HG02840 (cell line): ENCODE measurements around the gene GFM1.

ENCODE experiments used
- ATAC-seq: cut with Tn5 transposase; IDR thresholded peaks from one replicate; pipeline ENCODE4 v1.9.1; 2021; ENCODE audit warnings: mild to moderate bottlenecking, moderate library complexity, moderate number of reproducible peaks; ENCODE audit not compliant: unreplicated experiment, low FRiP score

GFM1 gene

GRCh38 chr3:158722108-158722507 lies 77.8 kb downstream of the GFM1 start:
- no peak for ATAC-seq

- no peak for ATAC-seq
These were observed 79.7 kb downstream of the GFM1 start for GRCh38 chr3:158723991-158724390.

GRCh38 chr3:158725348-158726011 lies 81.2 kb downstream of the GFM1 start:
- ATAC-seq = no peak

- ATAC-seq = peak; percentile 59
These were observed 83.1 kb downstream of the GFM1 start for GRCh38 chr3:158727206-158728060.

- ATAC-seq = no peak
These were observed 83.7 kb downstream of the GFM1 start for GRCh38 chr3:158728061-158728377.

DNA sequence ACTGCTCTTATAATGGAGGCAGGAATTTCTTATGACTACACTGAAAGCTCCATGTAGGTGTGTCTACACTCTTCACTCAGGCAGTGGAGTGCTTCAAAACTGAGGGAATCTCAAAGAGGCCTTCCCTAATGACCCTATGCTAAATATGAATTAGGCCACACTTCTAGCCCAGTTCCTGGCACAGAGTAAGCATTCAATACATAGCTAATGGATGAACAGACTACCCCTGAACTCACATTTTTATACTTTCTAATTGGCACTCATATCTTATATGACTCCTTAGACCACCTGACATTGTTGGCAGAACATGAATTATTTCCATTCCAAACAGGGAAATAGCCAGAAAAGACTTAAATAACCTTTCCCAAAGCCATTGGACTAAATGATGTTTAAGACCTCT lies 84.5 kb downstream of the GFM1 start:
- ATAC-seq = no peak

DNA sequence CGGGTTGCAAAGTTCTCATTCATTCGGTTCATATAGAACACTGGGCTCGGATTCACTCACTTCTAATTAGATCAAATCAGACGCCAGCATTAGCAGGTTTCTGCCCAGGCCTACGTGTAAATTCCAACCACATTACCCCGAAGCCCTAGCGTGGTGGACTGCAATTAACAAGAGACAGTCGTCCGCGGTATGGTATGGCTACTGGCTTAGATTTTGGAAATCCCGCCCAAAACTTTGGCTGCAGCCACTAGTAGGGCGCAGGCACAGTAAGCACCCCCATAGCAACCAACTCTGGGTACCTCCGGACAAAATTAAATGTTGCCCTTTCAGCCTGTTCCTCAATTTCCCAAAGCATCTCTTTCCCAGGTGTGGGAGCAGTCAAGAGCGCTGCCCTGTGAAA lies 87.2 kb downstream of the GFM1 start:
- ATAC-seq = no peak

DNA sequence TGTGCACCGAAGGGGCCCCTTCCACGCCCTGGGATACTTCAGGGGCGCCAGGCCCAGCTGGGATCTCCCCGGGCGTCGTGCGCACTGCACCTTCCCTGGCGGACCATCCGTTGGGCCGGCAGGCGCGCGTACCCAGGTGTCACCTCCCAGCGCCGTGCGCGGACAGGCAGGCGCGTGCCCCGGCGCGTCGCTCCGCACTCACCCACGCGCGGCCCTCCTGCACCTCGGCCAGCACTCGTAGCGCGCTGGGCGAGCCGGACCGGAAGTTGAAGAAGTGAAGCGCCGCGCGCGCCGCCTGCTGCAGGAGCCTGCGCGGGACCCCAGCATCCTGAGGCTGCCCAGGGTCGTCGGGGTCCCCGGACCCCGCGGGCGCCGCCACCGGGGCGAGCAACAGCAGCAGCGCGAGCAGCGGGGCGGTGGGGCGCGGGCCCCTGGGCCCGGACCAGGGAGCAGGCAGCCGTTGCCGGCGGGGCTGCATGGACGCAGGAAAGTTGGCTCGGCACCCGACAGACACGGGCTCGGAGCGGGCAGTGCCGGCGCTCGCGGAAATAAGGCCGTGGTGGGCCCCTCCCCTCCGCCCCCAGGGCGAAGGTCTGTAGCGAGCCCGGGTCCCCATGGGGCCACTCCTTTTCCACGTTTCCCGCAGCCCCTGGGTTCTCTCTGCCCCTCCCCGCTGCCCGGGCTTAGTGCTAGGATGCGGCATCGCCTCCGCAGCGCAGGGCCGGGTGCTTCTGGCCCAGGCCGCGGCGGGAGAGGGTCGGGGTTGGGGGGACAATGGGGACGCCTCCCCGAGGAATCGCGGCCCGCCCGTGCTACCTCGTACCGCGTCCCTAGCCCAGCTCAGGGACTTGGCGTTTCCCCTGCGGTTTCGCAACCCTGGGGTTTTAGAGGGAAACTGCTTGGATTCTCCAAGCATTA lies 87.9 kb downstream of the GFM1 start, which contains the start of gene RARRES1:
RARRES1 (minus strand) TSS at position 520 of the 918 bp plus-strand sequence; CDS start at position 478, 42 bp downstream.
- ATAC-seq = peak; percentile 69

GRCh38 chr3:158732856-158733200 lies 88.5 kb downstream of the GFM1 start:
- ATAC-seq = no peak

DNA sequence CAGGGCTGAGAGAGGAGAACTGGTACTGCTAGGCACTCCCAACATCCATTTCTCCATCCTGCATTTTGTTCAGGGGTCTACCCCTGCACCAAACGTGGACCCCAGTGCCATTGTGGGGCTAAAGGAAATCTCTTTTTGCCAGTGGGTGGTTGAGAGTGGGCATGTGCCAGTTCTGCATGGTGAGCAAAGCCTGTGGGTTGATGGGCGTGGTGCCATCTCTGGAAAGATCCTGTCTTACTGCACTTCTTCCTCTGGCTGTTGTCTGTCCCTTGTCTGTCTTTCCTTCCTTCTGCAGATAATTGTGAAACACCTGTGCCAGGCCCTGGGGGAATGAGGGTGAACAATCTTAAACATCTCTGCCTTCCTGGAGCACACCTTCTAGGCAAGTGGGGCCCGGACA lies 89.3 kb downstream of the GFM1 start:
- no peak for ATAC-seq

- ATAC-seq = no peak
These were observed 91.1 kb downstream of the GFM1 start for GRCh38 chr3:158735296-158736033.

GRCh38 chr3:158737410-158737809 lies 93.1 kb downstream of the GFM1 start:
- ATAC-seq = no peak

DNA sequence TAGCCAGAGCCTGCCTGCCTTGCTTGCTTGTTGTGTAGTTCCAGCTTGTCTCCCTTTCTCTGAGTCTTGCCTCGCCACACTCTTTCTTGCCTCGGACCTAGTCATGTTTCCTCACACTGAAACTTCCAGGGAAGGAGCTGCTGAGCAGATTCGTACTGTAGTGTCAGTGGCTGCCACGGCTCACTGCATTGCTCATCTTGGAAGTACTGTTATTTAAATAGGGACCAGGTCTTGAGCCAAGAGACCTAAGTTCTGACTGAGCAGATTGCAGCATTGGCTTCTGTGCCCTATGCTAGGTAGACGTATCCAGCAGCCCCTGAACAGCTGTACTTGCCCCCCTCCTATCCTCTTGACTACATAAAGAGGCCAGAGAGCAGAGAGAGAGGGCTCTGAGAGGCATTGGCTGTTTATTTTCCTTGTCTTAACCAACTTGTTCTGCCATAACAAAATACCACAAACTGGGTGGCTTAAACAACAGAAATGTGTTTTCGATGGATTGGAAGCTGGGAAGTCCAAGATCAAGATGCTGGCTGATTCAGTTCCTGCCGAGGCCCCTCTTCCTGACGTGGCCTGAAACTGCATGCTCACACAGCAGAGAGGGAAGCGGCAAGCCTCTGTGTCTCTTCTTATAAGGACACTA lies 93.8 kb downstream of the GFM1 start:
- ATAC-seq = no peak

DNA sequence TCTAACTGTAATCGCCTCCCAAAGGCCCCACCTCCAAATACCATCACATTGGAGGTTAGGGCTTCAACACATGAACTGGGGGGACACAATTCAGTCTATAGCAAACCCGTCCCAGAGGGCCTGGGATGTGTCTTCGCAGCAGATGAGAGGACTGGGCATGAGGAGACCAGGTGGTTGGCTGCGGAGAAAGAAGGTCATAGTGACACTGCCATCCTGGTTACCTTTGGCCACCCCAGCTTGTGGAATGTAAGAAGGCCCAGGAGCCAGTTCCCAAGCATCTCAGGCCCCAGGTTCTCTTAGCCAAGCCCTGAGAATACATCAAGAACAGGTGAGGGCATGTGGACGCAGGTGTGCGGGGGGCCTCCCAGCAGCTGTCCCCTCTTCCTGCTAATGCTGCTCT lies 94.3 kb downstream of the GFM1 start:
- no peak for ATAC-seq

DNA sequence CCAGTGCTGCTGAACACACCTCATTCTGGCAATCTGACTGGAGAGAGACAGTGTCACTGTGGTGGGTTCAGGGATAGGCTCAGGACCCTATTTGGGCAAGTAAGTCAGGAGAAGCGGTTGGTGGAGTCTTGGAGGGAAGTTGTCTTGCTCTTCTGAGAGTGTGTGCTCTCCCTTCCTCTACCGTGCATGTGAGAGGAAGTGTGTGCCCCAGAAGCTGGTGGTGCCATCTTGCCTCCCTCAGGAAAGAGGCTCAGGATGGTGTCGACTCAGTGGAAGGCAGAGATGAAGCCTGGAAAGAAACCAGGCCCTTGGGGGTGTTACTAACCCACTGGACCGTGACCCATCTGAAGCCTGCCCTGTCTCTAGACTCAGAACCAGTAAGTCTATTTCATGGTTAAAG lies 94.8 kb downstream of the GFM1 start:
- no peak for ATAC-seq

GRCh38 chr3:158739661-158740060 lies 95.3 kb downstream of the GFM1 start:
- no peak for ATAC-seq
